ENCODE measurements around the gene ONECUT3. TPM values are rescaled to one million over a fixed set of nuclear protein-coding genes. Genes with fewer than 3 reads are reported as not detected.

Gene ONECUT3
- total and polyA plus RNA-seq, 4 donors = not detected

DNA sequence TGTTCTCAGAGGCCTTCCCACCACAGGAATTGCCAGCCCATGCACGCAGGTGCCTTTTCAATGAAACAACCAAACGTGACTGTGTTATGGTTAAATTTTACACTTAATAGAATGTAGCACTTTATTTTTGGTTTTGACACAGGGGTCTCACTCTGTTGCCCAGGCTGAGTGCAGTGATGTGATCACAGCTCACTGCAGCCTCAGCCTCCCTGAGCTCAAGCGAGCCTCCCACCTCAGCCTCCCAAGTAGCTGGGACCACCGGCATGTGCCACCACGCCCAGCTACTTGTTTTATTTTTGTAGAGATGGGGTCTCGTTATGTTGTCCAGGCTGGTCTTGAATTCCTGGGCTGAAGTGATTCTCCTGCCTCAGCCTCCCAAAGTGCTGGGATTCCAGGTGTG is 51.6 kb downstream of the ONECUT3 start:
- H3K4me1 ChIP-seq (ENCODE audit: control insufficient read depth in 4 of 4, insufficient read depth in 4 of 4, low read length in 3 of 4) = no peaks in the 10 kb centered on the region
- no peak overlapping the region for H3K27ac ChIP-seq (ENCODE audit: low read depth in 1 of 2, low read length in 2 of 2)
- no peak for DNase-seq (ENCODE audit: low spot score)
- no peak overlapping the region for H3K9ac ChIP-seq (ENCODE audit: low read depth in 1 of 2, low read length in 2 of 2)
- peaks cover 0 to 1% (median 0%) of the 10 kb centered on the region in 4 donors for H3K36me3 ChIP-seq (ENCODE audit: control insufficient read depth in 4 of 4, insufficient read depth in 3 of 4, low read depth in 1 of 4, low read length in 3 of 4)
- TF ChIP-seq SP1 (IDR thresholded peaks at IDR 0.05) (no peak), TAF1 (conservative IDR thresholded peaks at IDR 0.05) (no peak), EGR1 (IDR thresholded peaks at IDR 0.05; ENCODE audit: low read depth in 2 of 2) (no peak), RXRA (IDR thresholded peaks at IDR 0.05) (no peak), RAD21 (IDR thresholded peaks at IDR 0.05) (no peak), JUND (IDR thresholded peaks at IDR 0.05) (no peak), HNF4G (IDR thresholded peaks at IDR 0.05) (no peak)
- TF ChIP-seq, protein P1, sequence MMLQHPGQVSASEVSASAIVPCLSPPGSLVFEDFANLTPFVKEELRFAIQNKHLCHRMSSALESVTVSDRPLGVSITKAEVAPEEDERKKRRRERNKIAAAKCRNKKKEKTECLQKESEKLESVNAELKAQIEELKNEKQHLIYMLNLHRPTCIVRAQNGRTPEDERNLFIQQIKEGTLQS (IDR thresholded peaks at IDR 0.05) = no peak
- TF ChIP-seq, protein P2, sequence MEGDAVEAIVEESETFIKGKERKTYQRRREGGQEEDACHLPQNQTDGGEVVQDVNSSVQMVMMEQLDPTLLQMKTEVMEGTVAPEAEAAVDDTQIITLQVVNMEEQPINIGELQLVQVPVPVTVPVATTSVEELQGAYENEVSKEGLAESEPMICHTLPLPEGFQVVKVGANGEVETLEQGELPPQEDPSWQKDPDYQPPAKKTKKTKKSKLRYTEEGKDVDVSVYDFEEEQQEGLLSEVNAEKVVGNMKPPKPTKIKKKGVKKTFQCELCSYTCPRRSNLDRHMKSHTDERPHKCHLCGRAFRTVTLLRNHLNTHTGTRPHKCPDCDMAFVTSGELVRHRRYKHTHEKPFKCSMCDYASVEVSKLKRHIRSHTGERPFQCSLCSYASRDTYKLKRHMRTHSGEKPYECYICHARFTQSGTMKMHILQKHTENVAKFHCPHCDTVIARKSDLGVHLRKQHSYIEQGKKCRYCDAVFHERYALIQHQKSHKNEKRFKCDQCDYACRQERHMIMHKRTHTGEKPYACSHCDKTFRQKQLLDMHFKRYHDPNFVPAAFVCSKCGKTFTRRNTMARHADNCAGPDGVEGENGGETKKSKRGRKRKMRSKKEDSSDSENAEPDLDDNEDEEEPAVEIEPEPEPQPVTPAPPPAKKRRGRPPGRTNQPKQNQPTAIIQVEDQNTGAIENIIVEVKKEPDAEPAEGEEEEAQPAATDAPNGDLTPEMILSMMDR (IDR thresholded peaks at IDR 0.05; ENCODE audit: low read depth, low read length, missing input control) = no peak
- TF ChIP-seq, protein P3, sequence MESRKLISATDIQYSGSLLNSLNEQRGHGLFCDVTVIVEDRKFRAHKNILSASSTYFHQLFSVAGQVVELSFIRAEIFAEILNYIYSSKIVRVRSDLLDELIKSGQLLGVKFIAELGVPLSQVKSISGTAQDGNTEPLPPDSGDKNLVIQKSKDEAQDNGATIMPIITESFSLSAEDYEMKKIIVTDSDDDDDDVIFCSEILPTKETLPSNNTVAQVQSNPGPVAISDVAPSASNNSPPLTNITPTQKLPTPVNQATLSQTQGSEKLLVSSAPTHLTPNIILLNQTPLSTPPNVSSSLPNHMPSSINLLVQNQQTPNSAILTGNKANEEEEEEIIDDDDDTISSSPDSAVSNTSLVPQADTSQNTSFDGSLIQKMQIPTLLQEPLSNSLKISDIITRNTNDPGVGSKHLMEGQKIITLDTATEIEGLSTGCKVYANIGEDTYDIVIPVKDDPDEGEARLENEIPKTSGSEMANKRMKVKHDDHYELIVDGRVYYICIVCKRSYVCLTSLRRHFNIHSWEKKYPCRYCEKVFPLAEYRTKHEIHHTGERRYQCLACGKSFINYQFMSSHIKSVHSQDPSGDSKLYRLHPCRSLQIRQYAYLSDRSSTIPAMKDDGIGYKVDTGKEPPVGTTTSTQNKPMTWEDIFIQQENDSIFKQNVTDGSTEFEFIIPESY (IDR thresholded peaks at IDR 0.05) = no peak
- TF ChIP-seq, protein P4, sequence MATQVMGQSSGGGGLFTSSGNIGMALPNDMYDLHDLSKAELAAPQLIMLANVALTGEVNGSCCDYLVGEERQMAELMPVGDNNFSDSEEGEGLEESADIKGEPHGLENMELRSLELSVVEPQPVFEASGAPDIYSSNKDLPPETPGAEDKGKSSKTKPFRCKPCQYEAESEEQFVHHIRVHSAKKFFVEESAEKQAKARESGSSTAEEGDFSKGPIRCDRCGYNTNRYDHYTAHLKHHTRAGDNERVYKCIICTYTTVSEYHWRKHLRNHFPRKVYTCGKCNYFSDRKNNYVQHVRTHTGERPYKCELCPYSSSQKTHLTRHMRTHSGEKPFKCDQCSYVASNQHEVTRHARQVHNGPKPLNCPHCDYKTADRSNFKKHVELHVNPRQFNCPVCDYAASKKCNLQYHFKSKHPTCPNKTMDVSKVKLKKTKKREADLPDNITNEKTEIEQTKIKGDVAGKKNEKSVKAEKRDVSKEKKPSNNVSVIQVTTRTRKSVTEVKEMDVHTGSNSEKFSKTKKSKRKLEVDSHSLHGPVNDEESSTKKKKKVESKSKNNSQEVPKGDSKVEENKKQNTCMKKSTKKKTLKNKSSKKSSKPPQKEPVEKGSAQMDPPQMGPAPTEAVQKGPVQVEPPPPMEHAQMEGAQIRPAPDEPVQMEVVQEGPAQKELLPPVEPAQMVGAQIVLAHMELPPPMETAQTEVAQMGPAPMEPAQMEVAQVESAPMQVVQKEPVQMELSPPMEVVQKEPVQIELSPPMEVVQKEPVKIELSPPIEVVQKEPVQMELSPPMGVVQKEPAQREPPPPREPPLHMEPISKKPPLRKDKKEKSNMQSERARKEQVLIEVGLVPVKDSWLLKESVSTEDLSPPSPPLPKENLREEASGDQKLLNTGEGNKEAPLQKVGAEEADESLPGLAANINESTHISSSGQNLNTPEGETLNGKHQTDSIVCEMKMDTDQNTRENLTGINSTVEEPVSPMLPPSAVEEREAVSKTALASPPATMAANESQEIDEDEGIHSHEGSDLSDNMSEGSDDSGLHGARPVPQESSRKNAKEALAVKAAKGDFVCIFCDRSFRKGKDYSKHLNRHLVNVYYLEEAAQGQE (IDR thresholded peaks at IDR 0.05) = no peak
- 94% methylated on average over 6 of the region's 6 CpGs for WGBS
- no peak overlapping the region for H3K4me3 ChIP-seq (ENCODE audit: low read depth in 1 of 3, low read length in 3 of 3)
- H3K9me3 ChIP-seq (ENCODE audit: control insufficient read depth in 4 of 4, low read length in 3 of 4) = no peaks in the 10 kb centered on the region
- no peaks in the 10 kb centered on the region for H3K27me3 ChIP-seq (ENCODE audit: control insufficient read depth in 4 of 4, insufficient read depth in 4 of 4, low read length in 3 of 4)

DNA sequence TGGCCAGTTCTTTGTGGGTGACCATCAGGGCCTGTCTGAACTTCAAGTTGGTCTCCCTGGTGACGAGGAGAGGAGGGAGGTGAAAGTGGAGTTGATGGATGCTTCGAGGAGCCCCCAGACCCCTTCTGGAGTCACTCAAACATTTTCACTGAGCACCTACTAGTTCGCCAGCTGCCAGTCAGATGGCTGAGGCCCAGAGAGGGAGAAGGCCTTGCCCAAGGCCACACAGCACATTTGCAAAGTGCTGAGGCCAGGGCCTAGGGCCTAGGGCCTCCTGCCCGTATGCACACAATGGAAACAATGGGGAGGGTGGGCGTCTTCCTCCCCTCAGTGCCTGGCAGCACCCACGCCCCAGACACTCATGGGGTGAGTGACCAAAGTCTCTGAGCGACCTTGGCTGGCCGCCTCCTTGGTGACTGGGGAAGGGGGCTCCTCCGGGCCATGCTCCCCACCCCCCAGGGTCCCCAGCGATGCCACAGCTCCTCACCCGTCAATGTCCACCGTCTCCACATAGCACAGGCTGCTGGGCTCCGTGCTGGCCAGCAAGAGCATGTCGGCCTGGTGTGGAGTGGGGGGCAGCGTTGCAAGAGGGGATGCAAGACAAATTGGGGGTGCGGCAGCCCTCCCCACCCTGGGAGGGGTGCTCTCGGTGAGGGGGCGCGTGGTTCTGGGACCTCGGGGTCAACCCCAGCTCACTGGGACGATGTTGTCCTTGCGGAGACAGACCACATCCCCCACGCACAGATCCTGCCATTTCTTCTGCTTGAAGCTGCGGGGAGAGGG is 52.3 kb downstream of the ONECUT3 start:
- 92% methylated on average over 24 of the region's 24 CpGs for WGBS
- no peaks in the 10 kb centered on the region for H3K9me3 ChIP-seq (ENCODE audit: control insufficient read depth in 4 of 4, low read length in 3 of 4)
- H3K4me1 ChIP-seq (ENCODE audit: control insufficient read depth in 4 of 4, insufficient read depth in 4 of 4, low read length in 3 of 4) = no peaks in the 10 kb centered on the region
- no peak for DNase-seq (ENCODE audit: low spot score)
- H3K27ac ChIP-seq (ENCODE audit: low read depth in 1 of 2, low read length in 2 of 2) = no peak overlapping the region
- H3K36me3 ChIP-seq (ENCODE audit: control insufficient read depth in 4 of 4, insufficient read depth in 3 of 4, low read depth in 1 of 4, low read length in 3 of 4) = no peaks in the 10 kb centered on the region
- H3K4me3 ChIP-seq (ENCODE audit: low read depth in 1 of 3, low read length in 3 of 3) = no peak overlapping the region
- no peaks in the 10 kb centered on the region for H3K27me3 ChIP-seq (ENCODE audit: control insufficient read depth in 4 of 4, insufficient read depth in 4 of 4, low read length in 3 of 4)
- no peak overlapping the region for H3K9ac ChIP-seq (ENCODE audit: low read depth in 1 of 2, low read length in 2 of 2)
- TF ChIP-seq SP1 (IDR thresholded peaks at IDR 0.05) (no peak), RXRA (IDR thresholded peaks at IDR 0.05) (no peak), EGR1 (IDR thresholded peaks at IDR 0.05; ENCODE audit: low read depth in 2 of 2) (no peak), FOXA2 (IDR thresholded peaks at IDR 0.05) (no peak), GABPA (IDR thresholded peaks at IDR 0.05 in 1 of 2, conservative IDR thresholded peaks at IDR 0.05 in 1 of 2) (no peak), FOXA1 (IDR thresholded peaks at IDR 0.05) (no peak)
- TF ChIP-seq, protein P4 (IDR thresholded peaks at IDR 0.05) = no peak
- TF ChIP-seq, protein P5, sequence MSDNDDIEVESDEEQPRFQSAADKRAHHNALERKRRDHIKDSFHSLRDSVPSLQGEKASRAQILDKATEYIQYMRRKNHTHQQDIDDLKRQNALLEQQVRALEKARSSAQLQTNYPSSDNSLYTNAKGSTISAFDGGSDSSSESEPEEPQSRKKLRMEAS (IDR thresholded peaks at IDR 0.05) = no peak
- TF ChIP-seq, protein P2 (IDR thresholded peaks at IDR 0.05; ENCODE audit: low read depth, low read length, missing input control) = no peak

All from liver (tissue), 9 donors.